Body of pancreas (tissue), 4 donors: ENCODE results near the gene DHRS1.

Experiments
- POLR2A ChIP-seq, 3 donors: fragments of 450-650 bp; IDR thresholded peaks; one replicate each; pipeline ENCODE4 v1.6.1; 2016; ENCODE audit warnings: antibody characterized with exemption in 3 of 3, mild to moderate bottlenecking in 2 of 3
- TF ChIP-seq, protein P1 (sequence below), 7 experiments: fragments of 450-650 bp in 4 of 7; fragments of 200-600 bp in 3 of 7; sonication (generic) in 3 of 7; IDR thresholded peaks; one replicate each; pipeline ENCODE4 v1.5.1; 2016 to 2019; ENCODE audit warnings: antibody characterized with exemption in 7 of 7

GRCh38 chr14:24283796-24284460 is 15.7 kb downstream of the DHRS1 start:
- TF ChIP-seq, protein P1, sequence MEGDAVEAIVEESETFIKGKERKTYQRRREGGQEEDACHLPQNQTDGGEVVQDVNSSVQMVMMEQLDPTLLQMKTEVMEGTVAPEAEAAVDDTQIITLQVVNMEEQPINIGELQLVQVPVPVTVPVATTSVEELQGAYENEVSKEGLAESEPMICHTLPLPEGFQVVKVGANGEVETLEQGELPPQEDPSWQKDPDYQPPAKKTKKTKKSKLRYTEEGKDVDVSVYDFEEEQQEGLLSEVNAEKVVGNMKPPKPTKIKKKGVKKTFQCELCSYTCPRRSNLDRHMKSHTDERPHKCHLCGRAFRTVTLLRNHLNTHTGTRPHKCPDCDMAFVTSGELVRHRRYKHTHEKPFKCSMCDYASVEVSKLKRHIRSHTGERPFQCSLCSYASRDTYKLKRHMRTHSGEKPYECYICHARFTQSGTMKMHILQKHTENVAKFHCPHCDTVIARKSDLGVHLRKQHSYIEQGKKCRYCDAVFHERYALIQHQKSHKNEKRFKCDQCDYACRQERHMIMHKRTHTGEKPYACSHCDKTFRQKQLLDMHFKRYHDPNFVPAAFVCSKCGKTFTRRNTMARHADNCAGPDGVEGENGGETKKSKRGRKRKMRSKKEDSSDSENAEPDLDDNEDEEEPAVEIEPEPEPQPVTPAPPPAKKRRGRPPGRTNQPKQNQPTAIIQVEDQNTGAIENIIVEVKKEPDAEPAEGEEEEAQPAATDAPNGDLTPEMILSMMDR (IDR thresholded peaks at IDR 0.05) = no peak
- no peak for TF ChIP-seq POLR2A (IDR thresholded peaks at IDR 0.05)
